ENCODE data around the gene FAHD1.
"Not testable (repeated sequence)": the region's sequence is repeated elsewhere in the genome, so short reads cannot be mapped to it uniquely, and the experiment has no call there.

Gene FAHD1

GRCh38 chr16:1863681-1864460 lies 36.9 kb downstream of the FAHD1 start:
- no peak overlapping the region for H3K4me3 ChIP-seq (ENCODE audit: low read depth, low read length)

GRCh38 chr16:1865902-1866690 lies 39.1 kb downstream of the FAHD1 start:
- TF ChIP-seq CTCF (IDR thresholded peaks at IDR 0.05; ENCODE audit: borderline replicate concordance, insufficient read depth, low read depth, low read length), result no peak
- H3K4me3 ChIP-seq (ENCODE audit: low read depth, low read length), result no peak overlapping the region

More at GRCh38 chr16:1863681-1864460, 36.9 kb downstream of the FAHD1 start:
- TF ChIP-seq CTCF (IDR thresholded peaks at IDR 0.05; ENCODE audit: borderline replicate concordance, insufficient read depth, low read depth, low read length), result peak; percentile 24; the same call in 1 of the 2 replicates

GRCh38 chr16:1870365-1871082 lies 43.5 kb downstream of the FAHD1 start:
- TF ChIP-seq CTCF (IDR thresholded peaks at IDR 0.05; ENCODE audit: borderline replicate concordance, insufficient read depth, low read depth, low read length), result no peak
- H3K4me3 ChIP-seq (ENCODE audit: low read depth, low read length), result no peak overlapping the region

GRCh38 chr16:1871974-1872635 lies 45.1 kb downstream of the FAHD1 start, which contains the start of gene MEIOB:
MEIOB (minus strand) TSS chr16:1872164; CDS start chr16:1868175, 3,989 bp downstream.
- H3K4me3 ChIP-seq (ENCODE audit: low read depth, low read length), result peak within 1 kb of the TSS; percentile 44

GRCh38 chr16:1874854-1875253 lies 47.8 kb downstream of the FAHD1 start:
- no peak for TF ChIP-seq CTCF (IDR thresholded peaks at IDR 0.05; ENCODE audit: borderline replicate concordance, insufficient read depth, low read depth, low read length)

More at GRCh38 chr16:1871974-1872635, 45.1 kb downstream of the FAHD1 start, which contains the start of gene MEIOB:
- no peak for TF ChIP-seq CTCF (IDR thresholded peaks at IDR 0.05; ENCODE audit: borderline replicate concordance, insufficient read depth, low read depth, low read length)

GRCh38 chr16:1876066-1876465 lies 49.1 kb downstream of the FAHD1 start:
- not testable (repeated sequence) for H3K4me3 ChIP-seq (ENCODE audit: low read depth, low read length)

More at GRCh38 chr16:1874854-1875253, 47.8 kb downstream of the FAHD1 start:
- no peak overlapping the region for H3K4me3 ChIP-seq (ENCODE audit: low read depth, low read length)

All from GM12875 (cell line).